ENCODE measurements around the gene UQCRHL. TPM values are rescaled to one million over a fixed set of nuclear protein-coding genes. Genes with fewer than 3 reads are reported as not detected.
"Not testable (repeated sequence)": the region's sequence is repeated elsewhere in the genome, so short reads cannot be mapped to it uniquely, and the experiment has no call there.

Gene UQCRHL
- total RNA-seq, 6 donors from 2014 or later: 0.57 to 2.1 (median 1.1) TPM

DNA sequence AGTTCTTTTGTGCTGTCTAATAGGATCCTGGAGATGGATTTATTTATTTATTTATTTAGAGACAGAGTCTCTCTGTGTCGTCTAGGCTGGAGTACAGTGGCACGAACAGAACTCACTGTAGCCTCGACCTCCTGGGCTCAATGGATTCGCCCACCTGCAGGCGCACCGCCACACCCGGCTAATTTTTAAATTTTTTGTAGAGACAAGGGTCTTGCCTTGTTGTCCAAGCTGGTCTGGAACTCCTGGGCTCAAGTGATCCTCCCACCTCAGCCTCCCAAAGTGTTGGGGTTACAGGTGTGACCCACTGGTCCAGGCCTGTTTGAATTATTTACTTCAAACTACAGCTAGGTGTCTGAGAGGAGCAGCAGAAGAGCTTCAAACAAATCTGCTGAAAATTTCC, 30.5 kb upstream of the UQCRHL start:
- 89 to 97% methylated on average over 7 of the region's 7 CpGs for WGBS, 2 donors

DNA sequence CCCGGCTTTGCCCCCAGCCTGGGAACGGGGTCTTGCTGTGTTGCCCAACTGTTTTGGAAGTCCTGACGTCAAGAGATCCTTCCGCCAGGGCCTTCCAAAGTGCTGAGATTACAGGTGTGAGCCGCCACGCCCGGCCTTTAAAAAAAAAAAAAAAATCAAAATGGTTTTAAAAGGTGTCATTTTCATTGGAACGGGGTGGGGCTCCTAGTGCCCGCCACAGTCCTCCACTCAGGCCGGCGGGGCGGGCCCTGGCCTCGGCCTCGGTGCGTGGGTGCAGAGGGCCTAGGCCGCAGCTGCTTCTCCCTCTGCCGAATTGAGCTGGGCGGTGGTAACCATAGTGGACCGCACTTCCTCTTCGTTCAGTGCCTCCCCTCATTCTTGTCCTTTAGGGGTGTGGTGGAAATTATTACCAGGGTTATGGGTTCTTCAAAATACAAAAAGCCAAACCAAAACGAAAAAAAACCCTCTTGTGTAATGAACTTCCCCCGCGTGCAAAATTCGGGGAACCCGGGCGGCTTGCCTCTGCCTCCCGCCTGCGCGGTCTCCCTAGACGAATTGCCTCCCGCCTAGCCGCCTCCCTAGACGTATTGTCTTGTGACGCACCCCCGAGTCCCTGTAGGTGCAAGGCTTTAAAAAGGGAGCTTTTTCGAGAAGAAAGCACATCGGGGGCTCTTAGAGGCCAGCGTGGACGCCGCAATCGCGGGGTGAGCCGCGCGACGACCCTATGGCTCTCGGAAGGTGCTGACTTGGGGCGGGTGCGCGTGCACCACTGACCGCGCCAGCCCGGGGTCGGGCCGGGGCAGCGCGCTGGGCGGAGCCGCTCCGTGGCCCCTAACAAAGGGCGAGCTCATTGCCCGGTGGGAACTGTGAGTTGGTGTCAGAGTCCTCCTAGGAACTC, 29.6 kb upstream of the UQCRHL start:
- peak; percentile 35 to 43 for ATAC-seq (ENCODE audit: low FRiP score in 2 of 2)
- Histone ChIP-seq H3K27ac (peak overlapping the region; percentile 99 to 100 (median 100)), H3K36me3 (no peaks in the 10 kb centered on the region), H3K9me3 (no peaks in the 10 kb centered on the region), H3K4me1 (peaks cover 7 to 29% (median 14%) of the 10 kb centered on the region in 4 donors), H3K27me3 (no peaks in the 10 kb centered on the region), H3K4me3 (peak overlapping the region in 3 of 4 donors; percentile 71 to 80 (median 72))
- 65 to 68% methylated on average over 52 to 62 of the region's 62 CpGs for WGBS, 2 donors
- peak; percentile 58 to 92 for DNase-seq
- TF ChIP-seq POLR2A (IDR thresholded peaks at IDR 0.05): peak in 2 of 4 donors; percentile 31 to 62
- TF ChIP-seq EP300 (IDR thresholded peaks at IDR 0.05): no peak
- TF ChIP-seq, protein P1, sequence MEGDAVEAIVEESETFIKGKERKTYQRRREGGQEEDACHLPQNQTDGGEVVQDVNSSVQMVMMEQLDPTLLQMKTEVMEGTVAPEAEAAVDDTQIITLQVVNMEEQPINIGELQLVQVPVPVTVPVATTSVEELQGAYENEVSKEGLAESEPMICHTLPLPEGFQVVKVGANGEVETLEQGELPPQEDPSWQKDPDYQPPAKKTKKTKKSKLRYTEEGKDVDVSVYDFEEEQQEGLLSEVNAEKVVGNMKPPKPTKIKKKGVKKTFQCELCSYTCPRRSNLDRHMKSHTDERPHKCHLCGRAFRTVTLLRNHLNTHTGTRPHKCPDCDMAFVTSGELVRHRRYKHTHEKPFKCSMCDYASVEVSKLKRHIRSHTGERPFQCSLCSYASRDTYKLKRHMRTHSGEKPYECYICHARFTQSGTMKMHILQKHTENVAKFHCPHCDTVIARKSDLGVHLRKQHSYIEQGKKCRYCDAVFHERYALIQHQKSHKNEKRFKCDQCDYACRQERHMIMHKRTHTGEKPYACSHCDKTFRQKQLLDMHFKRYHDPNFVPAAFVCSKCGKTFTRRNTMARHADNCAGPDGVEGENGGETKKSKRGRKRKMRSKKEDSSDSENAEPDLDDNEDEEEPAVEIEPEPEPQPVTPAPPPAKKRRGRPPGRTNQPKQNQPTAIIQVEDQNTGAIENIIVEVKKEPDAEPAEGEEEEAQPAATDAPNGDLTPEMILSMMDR (IDR thresholded peaks at IDR 0.05): no peak
- TF ChIP-seq POLR2AphosphoS5 (IDR thresholded peaks at IDR 0.05): no peak

More for the DNA sequence above, 30.5 kb upstream of the UQCRHL start:
- Histone ChIP-seq H3K27me3 (no peaks in the 10 kb centered on the region), H3K9me3 (no peaks in the 10 kb centered on the region), H3K36me3 (no peaks in the 10 kb centered on the region), H3K27ac (peak overlapping the region in 3 of 4 donors; percentile 99 to 100 (median 99)), H3K4me1 (peaks cover 4 to 20% (median 8%) of the 10 kb centered on the region in 4 donors), H3K4me3 (peak overlapping the region in 1 of 4 donors; percentile 72)
- TF ChIP-seq POLR2AphosphoS5 (IDR thresholded peaks at IDR 0.05) (no peak), EP300 (IDR thresholded peaks at IDR 0.05) (no peak), POLR2A (IDR thresholded peaks at IDR 0.05) (no peak)
- TF ChIP-seq, protein P1 (IDR thresholded peaks at IDR 0.05): no peak
- no peak for ATAC-seq (ENCODE audit: low FRiP score in 2 of 2)
- no peak for DNase-seq

DNA sequence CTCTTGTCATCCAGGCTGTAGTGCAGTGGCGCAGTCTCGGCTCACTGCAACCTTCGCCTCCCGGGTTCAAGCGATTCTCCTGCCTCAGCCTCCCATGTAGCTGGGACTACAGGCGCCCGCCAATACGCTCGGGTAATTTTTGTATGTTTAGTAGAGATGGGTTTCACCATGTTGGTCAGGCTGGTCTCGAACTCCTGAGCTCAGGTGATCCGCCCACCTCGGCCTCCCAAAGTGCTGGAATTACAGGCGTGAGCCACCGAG, 29.0 kb upstream of the UQCRHL start:
- not testable (repeated sequence) for H3K27me3 ChIP-seq; H3K36me3 ChIP-seq; H3K9me3 ChIP-seq; ATAC-seq (ENCODE audit: low FRiP score in 2 of 2); DNase-seq
- Histone ChIP-seq H3K27ac (peak overlapping the region; percentile 99 to 100 (median 100)), H3K4me1 (peaks cover 7 to 31% (median 14%) of the 10 kb centered on the region in 4 donors), H3K4me3 (peak overlapping the region; percentile 27 to 80 (median 72))
- WGBS, 2 donors: 75 to 76% methylated on average over 12 to 14 of the region's 14 CpGs

DNA sequence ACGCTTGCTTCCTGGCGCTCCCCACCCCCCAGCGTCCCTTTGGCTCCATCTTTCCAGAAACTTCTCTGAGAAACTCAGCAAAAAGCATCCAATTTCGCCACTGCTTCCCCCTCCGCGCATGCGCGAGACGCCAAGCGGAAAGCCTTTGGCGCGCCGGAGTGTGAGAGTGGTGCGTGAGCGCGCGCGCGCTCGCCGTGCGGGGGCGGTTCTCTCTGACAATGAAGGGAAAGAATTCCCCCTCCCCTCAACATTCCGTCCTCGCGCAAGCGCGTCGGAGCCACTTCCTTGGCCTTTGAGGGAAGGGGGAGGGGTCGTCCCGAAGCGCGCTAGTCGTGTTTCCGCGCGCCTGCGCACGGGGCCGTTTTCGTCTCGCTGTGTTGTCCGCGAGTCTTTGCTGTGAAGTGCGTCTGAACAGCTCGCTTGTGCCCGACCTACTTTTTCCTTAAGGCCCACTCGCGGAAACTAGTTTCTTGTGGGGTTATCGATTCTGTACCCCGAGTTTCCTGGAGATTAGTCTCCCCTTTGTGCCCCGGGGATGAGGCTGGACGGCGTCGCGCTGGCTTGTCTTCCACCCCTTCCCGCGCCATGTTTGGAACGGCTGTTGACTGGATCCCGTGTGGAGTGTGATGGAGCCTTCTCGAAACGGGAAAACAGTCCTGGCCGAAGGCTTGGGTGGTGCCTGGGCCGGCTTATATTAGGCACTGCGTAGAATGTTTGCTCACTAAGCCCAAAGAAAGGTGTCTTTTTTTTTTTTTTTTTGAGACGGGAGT, 28.5 kb upstream of the UQCRHL start:
- peak; percentile 58 to 93 (median 87) for TF ChIP-seq POLR2A (IDR thresholded peaks at IDR 0.05)
- TF ChIP-seq POLR2AphosphoS5 (IDR thresholded peaks at IDR 0.05): peak; percentile 90 to 98
- peak in 1 of 4 donors; percentile 80 for TF ChIP-seq EP300 (IDR thresholded peaks at IDR 0.05)
- TF ChIP-seq, protein P1 (IDR thresholded peaks at IDR 0.05): peak in 1 of 6 experiments; percentile 33
- ATAC-seq (ENCODE audit: low FRiP score in 2 of 2) (peak; percentile 93 to 97), DNase-seq (peak; percentile 99 to 100)
- Histone ChIP-seq H3K4me3 (peak overlapping the region; percentile 58 to 80 (median 72)), H3K36me3 (no peaks in the 10 kb centered on the region), H3K4me1 (peaks cover 7 to 31% (median 14%) of the 10 kb centered on the region in 4 donors), H3K27me3 (no peaks in the 10 kb centered on the region), H3K27ac (peak overlapping the region; percentile 99 to 100 (median 100)), H3K9me3 (no peaks in the 10 kb centered on the region)
- 2 to 4% methylated on average over 23 to 61 of the region's 66 CpGs for WGBS, 2 donors

DNA sequence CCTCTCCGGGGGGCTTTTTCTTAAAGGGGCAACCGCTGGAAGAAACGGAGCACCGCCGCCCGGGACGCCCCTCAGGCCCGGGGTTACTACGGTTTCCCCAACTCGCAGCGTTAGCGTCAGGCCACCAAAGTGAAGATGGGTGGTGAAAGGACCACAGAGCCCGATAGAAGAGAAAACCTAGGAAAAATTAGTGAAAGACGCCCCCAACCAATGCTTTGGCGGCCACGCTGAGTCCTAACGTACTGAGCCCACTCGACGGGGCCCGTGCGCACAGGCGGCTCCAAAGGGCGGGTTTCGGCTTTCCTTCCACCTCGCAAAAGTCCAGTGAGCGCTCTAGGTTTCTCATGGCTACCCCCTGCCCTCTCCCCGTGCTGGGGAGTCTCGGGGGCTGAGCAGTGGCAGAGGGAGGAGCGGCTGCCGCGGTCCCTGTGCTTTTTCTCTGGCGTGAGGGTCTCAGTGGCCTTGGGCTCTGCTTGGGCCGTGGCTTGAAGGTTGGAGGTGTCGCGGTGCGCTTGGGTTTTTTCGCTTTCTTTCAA, 27.8 kb upstream of the UQCRHL start:
- no peak for TF ChIP-seq POLR2A (IDR thresholded peaks at IDR 0.05)
- TF ChIP-seq, protein P1 (IDR thresholded peaks at IDR 0.05): no peak
- H3K36me3 ChIP-seq: no peaks in the 10 kb centered on the region
- peaks cover 11 to 31% (median 14%) of the 10 kb centered on the region in 4 donors for H3K4me1 ChIP-seq
- peak overlapping the region; percentile 99 to 100 (median 100) for H3K27ac ChIP-seq
- H3K27me3 ChIP-seq: no peaks in the 10 kb centered on the region
- no peaks in the 10 kb centered on the region for H3K9me3 ChIP-seq
- ATAC-seq (ENCODE audit: low FRiP score in 2 of 2) (peak; percentile 14 to 17), DNase-seq (peak in 1 of 2 donors; percentile 88)
- H3K4me3 ChIP-seq: peak overlapping the region; percentile 58 to 80 (median 72)
- WGBS, 2 donors: 0 to 1% methylated on average over 24 to 30 of the region's 37 CpGs
